H9 (cell line): ENCODE data around the gene IER3. TPM values are rescaled to one million over a fixed set of nuclear protein-coding genes. Genes with fewer than 3 reads are reported as not detected.

Source experiments
- DNase-seq: peaks from one replicate; pipeline ENCODE4 v3.0.0-alpha.2; 2017
- H2AFZ ChIP-seq: one replicate; pipeline ENCODE4 v1.6.1; 2013; ENCODE audit warnings: mild to moderate bottlenecking, low read length, control low read depth, moderate library complexity
- H2AK5ac ChIP-seq: 2 replicates; pipeline ENCODE4 v1.6.1; 2013; ENCODE audit warnings: low read length, control low read depth, mixed read lengths; ENCODE audit not compliant: insufficient read length
- H2BK120ac ChIP-seq: one replicate; pipeline ENCODE4 v1.6.1; 2013; ENCODE audit warnings: low read depth, mild to moderate bottlenecking, low read length, control low read depth, inconsistent platforms; ENCODE audit not compliant: poor library complexity, severe bottlenecking
- H2BK12ac ChIP-seq: 2 replicates; pipeline ENCODE4 v1.6.1; 2013; ENCODE audit warnings: low read length, control low read depth, mixed read lengths, low read depth; ENCODE audit not compliant: insufficient read length
- H2BK15ac ChIP-seq: 2 replicates; pipeline ENCODE4 v1.6.1; 2013; ENCODE audit warnings: low read depth, low read length, control low read depth
- H2BK20ac ChIP-seq: one replicate; pipeline ENCODE4 v1.6.1; 2013; ENCODE audit warnings: low read depth, mild to moderate bottlenecking, low read length, control low read depth, inconsistent platforms; ENCODE audit not compliant: poor library complexity, severe bottlenecking
- H2BK5ac ChIP-seq: 2 replicates; pipeline ENCODE4 v1.6.1; 2013; ENCODE audit warnings: low read length, control low read depth, mixed read lengths; ENCODE audit not compliant: insufficient read length
- H3K14ac ChIP-seq: 2 replicates; pipeline ENCODE4 v1.6.1; 2013; ENCODE audit warnings: low read length, control low read depth; ENCODE audit not compliant: insufficient read depth
- H3K18ac ChIP-seq: 2 replicates; pipeline ENCODE4 v1.6.1; 2013; ENCODE audit warnings: low read depth, mild to moderate bottlenecking, mixed read lengths, low read length, control low read depth; ENCODE audit not compliant: insufficient read length
- H3K23ac ChIP-seq: 2 replicates; pipeline ENCODE4 v1.6.1; 2013; ENCODE audit warnings: low read length, control low read depth, mixed read lengths, low read depth; ENCODE audit not compliant: insufficient read length
- H3K23me2 ChIP-seq: 2 replicates; pipeline ENCODE4 v1.6.1; 2013; ENCODE audit warnings: low read depth, mild to moderate bottlenecking, mixed read lengths, low read length, control low read depth; ENCODE audit not compliant: insufficient read length, poor library complexity, severe bottlenecking
- H3K27ac ChIP-seq: 2 replicates; pipeline ENCODE4 v1.5.1; 2013; ENCODE audit warnings: low read length, control low read depth, mixed read lengths, low read depth; ENCODE audit not compliant: insufficient read length
- H3K27me3 ChIP-seq: 2 replicates; pipeline ENCODE4 v1.6.1; 2013; ENCODE audit warnings: low read length, control low read depth, inconsistent platforms; ENCODE audit not compliant: insufficient read depth
- H3K4ac ChIP-seq: 2 replicates; pipeline ENCODE4 v1.6.1; 2013; ENCODE audit warnings: low read depth, mild to moderate bottlenecking, control low read depth, inconsistent platforms, low read length, moderate library complexity
- H3K4me1 ChIP-seq: 2 replicates; pipeline ENCODE4 v1.6.1; 2013; ENCODE audit warnings: low read length, control low read depth, inconsistent platforms; ENCODE audit not compliant: insufficient read depth
- H3K4me2 ChIP-seq: 2 replicates; pipeline ENCODE4 v1.6.1; 2013; ENCODE audit warnings: low read length, control low read depth, mixed read lengths; ENCODE audit not compliant: insufficient read length, insufficient read depth
- H3K56ac ChIP-seq: 2 replicates; pipeline ENCODE4 v1.6.1; 2013; ENCODE audit warnings: low read depth, mild to moderate bottlenecking, mixed read lengths, low read length, control low read depth; ENCODE audit not compliant: insufficient read length
- H3K79me1 ChIP-seq: 2 replicates; pipeline ENCODE4 v1.6.1; 2013; ENCODE audit warnings: low read depth, mild to moderate bottlenecking, moderate library complexity, low read length, control low read depth, inconsistent platforms; ENCODE audit not compliant: insufficient read depth, poor library complexity, severe bottlenecking
- H3K79me2 ChIP-seq: 2 replicates; pipeline ENCODE4 v1.6.1; 2013; ENCODE audit warnings: low read length, control low read depth, inconsistent platforms; ENCODE audit not compliant: insufficient read depth
- H3K9ac ChIP-seq: 2 replicates; pipeline ENCODE4 v1.6.1; 2013; ENCODE audit warnings: low read length, control low read depth, mixed read lengths; ENCODE audit not compliant: insufficient read length; ENCODE audit errors: extremely low read depth
- H3K9me3 ChIP-seq: one replicate; pipeline ENCODE4 v1.6.1; 2013; ENCODE audit warnings: low read depth, low read length, inconsistent platforms; ENCODE audit not compliant: control insufficient read depth
- H3T11ph ChIP-seq: one replicate; pipeline ENCODE4 v1.6.1; 2013; ENCODE audit warnings: mild to moderate bottlenecking, low read length, control low read depth, inconsistent platforms
- H4K20me1 ChIP-seq: one replicate; pipeline ENCODE4 v1.6.1; 2013; ENCODE audit not compliant: control insufficient read depth, insufficient read length, insufficient read depth
- H4K5ac ChIP-seq: 2 replicates; pipeline ENCODE4 v1.6.1; 2013; ENCODE audit warnings: low read depth, mild to moderate bottlenecking, mixed read lengths, low read length, control low read depth; ENCODE audit not compliant: insufficient read length
- H4K8ac ChIP-seq: replicated peaks from 2 replicates; pipeline ENCODE4 v1.6.1; 2013; ENCODE audit warnings: low read length, control low read depth, mixed read lengths, low read depth; ENCODE audit not compliant: insufficient read length
- H4K91ac ChIP-seq: 2 replicates; pipeline ENCODE4 v1.6.1; 2013; ENCODE audit warnings: low read depth, mild to moderate bottlenecking, moderate library complexity, mixed read lengths, low read length, control low read depth; ENCODE audit not compliant: insufficient read length
- H3K27ac Mint-ChIP-seq, 3 experiments: 2 replicates in 2 of 3; 3 replicates in 1 of 3; pipeline ENCODE4 v1.8.0; 2020 to 2021; ENCODE audit warnings: mixed read lengths in 3 of 3, mild to moderate bottlenecking in 1 of 3, moderate library complexity in 1 of 3
- H3K27me3 Mint-ChIP-seq: 2 replicates; pipeline ENCODE4 v1.8.0; 2021; ENCODE audit warnings: low read depth, mild to moderate bottlenecking, moderate library complexity, mixed read lengths
- H3K36me3 Mint-ChIP-seq, 3 experiments: 2 replicates in 2 of 3; 3 replicates in 1 of 3; pipeline ENCODE4 v1.8.0; 2020 to 2021; ENCODE audit warnings: low read depth in 3 of 3, mixed read lengths in 3 of 3; ENCODE audit not compliant: insufficient read depth in 1 of 3
- H3K4me1 Mint-ChIP-seq, 2 experiments: 2 replicates each; pipeline ENCODE4 v1.8.0; 2020; ENCODE audit warnings: mixed read lengths in 2 of 2
- H3K4me3 Mint-ChIP-seq, 2 experiments: 2 replicates in 1 of 2; 3 replicates in 1 of 2; pipeline ENCODE4 v1.8.0; 2020 to 2021; ENCODE audit warnings: mild to moderate bottlenecking in 2 of 2, mixed read lengths in 2 of 2, moderate library complexity in 1 of 2
- H3K9me3 Mint-ChIP-seq, 2 experiments: 2 replicates in 1 of 2; 3 replicates in 1 of 2; pipeline ENCODE4 v1.8.0; 2020; ENCODE audit warnings: mild to moderate bottlenecking in 2 of 2, mixed read lengths in 2 of 2, moderate library complexity in 1 of 2
- WGBS: extraction: QIAGEN DNeasy Blood & Tissue Kit; methylation state at CpG from one replicate; pipeline ENCODE4 v1.1.7; 2013; ENCODE audit warnings: missing lambda C conversion rate, low lambda C conversion rate, mixed read lengths; ENCODE audit not compliant: insufficient read length; ENCODE audit errors: extremely low coverage; 5-methylcytosine and 5-hydroxymethylcytosine counted together
- total RNA-seq: library from RNA; stranded (reverse); gene quantifications from 2 replicates; pipeline ENCODE4 v1.2.1, GENCODE V29; 2021
- TF ChIP-seq, protein P1 (sequence below): fragments of 200-600 bp; sonication (generic); conservative IDR thresholded peaks from 3 replicates; pipeline ENCODE4 v1.8.0; 2021; ENCODE audit warnings: antibody characterized with exemption, mild to moderate bottlenecking

Gene IER3
- total RNA-seq, 1 experiment from 2014 or later: 43.5 TPM

DNA sequence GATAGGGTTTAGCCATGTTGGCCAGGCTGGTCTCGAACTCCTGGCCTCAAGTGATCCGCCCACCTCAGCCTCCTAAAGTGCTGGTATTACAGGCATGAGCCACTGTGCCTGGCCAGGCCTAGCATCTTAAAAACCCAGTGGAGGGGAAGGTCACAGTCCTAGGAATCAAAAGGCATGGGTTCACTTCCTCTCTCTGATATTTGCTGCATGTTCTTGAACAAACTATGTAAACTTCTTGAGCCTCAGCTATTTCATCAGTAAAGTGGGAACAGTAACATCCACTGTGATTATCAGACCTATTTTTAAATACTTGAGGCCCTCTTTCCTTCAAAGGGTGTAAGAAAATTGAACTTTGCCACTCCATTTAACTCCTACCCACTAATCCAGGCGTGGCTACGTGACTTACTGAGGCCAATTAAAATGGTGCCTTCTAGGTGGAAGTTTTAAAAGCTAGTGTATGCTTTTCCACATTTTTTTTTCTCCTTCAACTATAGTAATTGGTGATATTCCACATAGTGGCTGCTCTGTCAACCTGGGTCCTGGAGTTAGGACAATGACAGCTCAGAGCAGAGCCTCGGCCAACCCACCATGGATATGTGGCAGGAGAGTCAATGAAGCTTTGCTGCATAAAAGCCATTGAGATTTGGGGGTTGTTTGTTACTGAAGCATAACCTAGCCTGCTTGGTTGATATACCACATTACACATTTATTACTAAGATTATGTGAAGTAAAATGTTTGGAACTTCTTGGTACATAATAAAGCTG, 32.2 kb upstream of the IER3 start:
- no peak overlapping the region for H4K5ac ChIP-seq
- H3K4me1 ChIP-seq: no peaks in the 10 kb centered on the region; the same call in 1 of the 2 replicates
- no peak overlapping the region for H3K9ac ChIP-seq
- H2BK5ac ChIP-seq: no peak overlapping the region
- WGBS: no CpG with 5 or more reads among the region's 5 CpGs
- no peak overlapping the region for H3K4me3 Mint-ChIP-seq
- H4K8ac ChIP-seq: no peak overlapping the region
- no peak overlapping the region for H2BK15ac ChIP-seq
- H3K36me3 Mint-ChIP-seq: peaks cover 7 to 18% (median 11%) of the 10 kb centered on the region in 3 experiments
- TF ChIP-seq, protein P1, sequence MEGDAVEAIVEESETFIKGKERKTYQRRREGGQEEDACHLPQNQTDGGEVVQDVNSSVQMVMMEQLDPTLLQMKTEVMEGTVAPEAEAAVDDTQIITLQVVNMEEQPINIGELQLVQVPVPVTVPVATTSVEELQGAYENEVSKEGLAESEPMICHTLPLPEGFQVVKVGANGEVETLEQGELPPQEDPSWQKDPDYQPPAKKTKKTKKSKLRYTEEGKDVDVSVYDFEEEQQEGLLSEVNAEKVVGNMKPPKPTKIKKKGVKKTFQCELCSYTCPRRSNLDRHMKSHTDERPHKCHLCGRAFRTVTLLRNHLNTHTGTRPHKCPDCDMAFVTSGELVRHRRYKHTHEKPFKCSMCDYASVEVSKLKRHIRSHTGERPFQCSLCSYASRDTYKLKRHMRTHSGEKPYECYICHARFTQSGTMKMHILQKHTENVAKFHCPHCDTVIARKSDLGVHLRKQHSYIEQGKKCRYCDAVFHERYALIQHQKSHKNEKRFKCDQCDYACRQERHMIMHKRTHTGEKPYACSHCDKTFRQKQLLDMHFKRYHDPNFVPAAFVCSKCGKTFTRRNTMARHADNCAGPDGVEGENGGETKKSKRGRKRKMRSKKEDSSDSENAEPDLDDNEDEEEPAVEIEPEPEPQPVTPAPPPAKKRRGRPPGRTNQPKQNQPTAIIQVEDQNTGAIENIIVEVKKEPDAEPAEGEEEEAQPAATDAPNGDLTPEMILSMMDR: no peak
- no peak overlapping the region for H2AK5ac ChIP-seq
- no peaks in the 10 kb centered on the region for H3K79me2 ChIP-seq
- H3K27me3 Mint-ChIP-seq: peaks cover 11% of the 10 kb centered on the region
- H4K91ac ChIP-seq: no peak overlapping the region
- H3K79me1 ChIP-seq: no peaks in the 10 kb centered on the region
- H3K27ac ChIP-seq: no peak overlapping the region
- no peak overlapping the region for H2AFZ ChIP-seq
- no peaks in the 10 kb centered on the region for H3K9me3 ChIP-seq
- no peaks in the 10 kb centered on the region for H3K23me2 ChIP-seq
- no peak overlapping the region for H3K27ac Mint-ChIP-seq
- H3T11ph ChIP-seq: no peak overlapping the region
- H3K14ac ChIP-seq: no peak overlapping the region
- H3K4me1 Mint-ChIP-seq: peaks cover 20 to 23% of the 10 kb centered on the region in 2 experiments
- no peak overlapping the region for H3K4me2 ChIP-seq
- H2BK120ac ChIP-seq: no peak overlapping the region
- no peak for DNase-seq
- no peaks in the 10 kb centered on the region for H4K20me1 ChIP-seq
- no peak overlapping the region for H3K56ac ChIP-seq
- peaks cover 11 to 13% of the 10 kb centered on the region in 2 experiments for H3K9me3 Mint-ChIP-seq
- no peak overlapping the region for H2BK20ac ChIP-seq
- H3K4ac ChIP-seq: no peak overlapping the region
- no peak overlapping the region for H2BK12ac ChIP-seq
- no peak overlapping the region for H3K23ac ChIP-seq
- no peaks in the 10 kb centered on the region for H3K27me3 ChIP-seq
- H3K18ac ChIP-seq: no peak overlapping the region
